Lung (tissue), 12 donors: ENCODE measurements around the gene CDC42BPB. TPM values are rescaled to one million over a fixed set of nuclear protein-coding genes. Genes with fewer than 3 reads are reported as not detected.

ENCODE experiments used
- ATAC-seq: fragments of 200-7000 bp; cut with Tn5 transposase; one replicate; pipeline ENCODE4 v1.9.1; 2020; ENCODE audit warnings: moderate number of reproducible peaks; ENCODE audit not compliant: insufficient read depth, low FRiP score
- DNase-seq, 3 donors: peaks; one replicate each; pipeline ENCODE4 v3.0.0-alpha.2; 2013 to 2017
- H3K27ac ChIP-seq, 2 donors: one replicate each; pipeline ENCODE4 v1.5.1; 2013; ENCODE audit warnings: mild to moderate bottlenecking in 2 of 2, moderate library complexity in 2 of 2, control low read depth in 1 of 2, inconsistent platforms in 1 of 2, low read depth in 1 of 2, low read length in 1 of 2
- H3K27me3 ChIP-seq, 3 donors: one replicate each; pipeline ENCODE4 v1.5.1; 2013; ENCODE audit warnings: low read length in 2 of 3; ENCODE audit not compliant: control insufficient read depth in 3 of 3, insufficient read depth in 3 of 3
- H3K36me3 ChIP-seq, 4 donors: one replicate each; pipeline ENCODE4 v1.5.1; 2013; ENCODE audit warnings: low read length in 4 of 4, mild to moderate bottlenecking in 1 of 4, moderate library complexity in 1 of 4; ENCODE audit not compliant: control insufficient read depth in 4 of 4, insufficient read depth in 4 of 4
- H3K4me1 ChIP-seq, 5 donors: one replicate each; pipeline ENCODE4 v1.5.1; 2013; ENCODE audit warnings: low read length in 5 of 5, mild to moderate bottlenecking in 2 of 5, moderate library complexity in 1 of 5; ENCODE audit not compliant: control insufficient read depth in 5 of 5, insufficient read depth in 5 of 5
- H3K4me3 ChIP-seq: one replicate; pipeline ENCODE4 v1.5.1; 2013; ENCODE audit warnings: mild to moderate bottlenecking, control low read depth, moderate library complexity
- H3K9ac ChIP-seq, 2 donors: one replicate each; pipeline ENCODE4 v1.5.1; 2013; ENCODE audit warnings: low read length in 2 of 2, control low read depth in 1 of 2; ENCODE audit not compliant: insufficient read depth in 1 of 2
- H3K9me3 ChIP-seq, 4 donors: one replicate each; pipeline ENCODE4 v1.5.1; 2013; ENCODE audit warnings: low read length in 3 of 4, mild to moderate bottlenecking in 1 of 4, moderate library complexity in 1 of 4; ENCODE audit not compliant: control insufficient read depth in 4 of 4, insufficient read depth in 3 of 4
- CTCF ChIP-seq: IDR thresholded peaks from 2 replicates; pipeline ENCODE4 v1.5.1; 2012; ENCODE audit warnings: mild to moderate bottlenecking; ENCODE audit errors: control extremely low read depth, extremely low read depth
- WGBS, 2 donors: extraction: QIAGEN DNeasy Blood & Tissue Kit; methylation state at CpG; one replicate each; pipeline ENCODE4 v1.1.7; 2013; 5-methylcytosine and 5-hydroxymethylcytosine counted together
- polyA plus RNA-seq, 2 donors: library from polyadenylated mRNA; stranded (reverse); fragments of 200-250 nt; gene quantifications; one replicate each; pipeline ENCODE4 v1.2.1, GENCODE V29; 2013
- total RNA-seq, 2 donors: library from RNA; depleted of rRNA in 1 of 2; stranded (reverse); fragments of >200 nt in 1 of 2; gene quantifications; one replicate each; pipeline ENCODE4 v1.2.1, GENCODE V29; 2014 to 2021
- donor health status: control.
- donor health status: control.
- donor health status: Bipolar disorder and iron deficiency.
- donor health status: healthy.
- donor health status: DM: yes; HTN: yes; CAD: no.

Gene CDC42BPB
- total and polyA plus RNA-seq, 4 donors, result 39.3 to 97.9 (median 66.6) TPM

DNA sequence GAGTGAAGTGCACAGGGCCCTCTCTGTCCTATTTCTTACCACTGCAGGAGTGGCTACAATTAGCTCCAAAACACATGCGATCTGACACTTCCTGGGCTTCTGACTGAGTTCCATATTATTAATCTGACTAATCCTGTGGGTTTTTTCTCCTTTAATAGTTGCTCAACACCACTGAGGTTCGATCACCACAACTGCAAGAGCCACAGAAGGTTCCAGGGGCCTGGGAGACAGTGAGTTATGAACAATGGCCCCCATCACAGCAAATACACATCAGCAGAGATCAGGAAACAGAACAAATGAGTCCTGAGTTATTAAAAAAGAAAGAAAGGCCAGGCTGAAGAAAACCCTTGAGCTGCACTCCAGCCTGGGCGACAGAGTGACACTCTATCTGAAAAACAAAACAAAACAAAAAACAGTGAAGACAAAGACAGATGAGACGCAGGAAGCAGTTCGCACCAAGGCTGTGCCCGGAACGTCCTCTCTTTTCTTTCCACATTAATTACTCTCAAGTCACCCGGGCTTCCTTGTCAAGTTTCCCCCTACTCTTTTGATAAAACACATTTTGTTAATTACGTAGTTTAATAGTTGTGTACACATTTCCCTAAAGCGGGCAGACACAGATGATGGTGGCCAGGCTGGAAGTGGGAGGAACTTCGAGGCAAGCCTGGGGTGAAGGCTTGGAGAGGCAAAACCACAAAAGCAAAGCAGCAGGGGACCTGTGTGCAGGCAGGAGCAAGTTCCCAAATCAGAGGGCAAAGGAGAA is 42.7 kb downstream of the CDC42BPB start:
- ATAC-seq, result no peak
- no peak overlapping the region for H3K27ac ChIP-seq
- peak in 2 of 3 donors; percentile 16 to 19 for DNase-seq
- no peak overlapping the region for H3K9ac ChIP-seq
- 23 to 39% methylated on average over 11 of the region's 11 CpGs for WGBS, 2 donors
- H3K4me1 ChIP-seq, result peaks cover 0 to 14% (median 11%) of the 10 kb centered on the region in 5 donors
- TF ChIP-seq CTCF, result no peak
- no peaks in the 10 kb centered on the region for H3K9me3 ChIP-seq
- peaks cover 0 to 6% (median 2%) of the 10 kb centered on the region in 4 donors for H3K36me3 ChIP-seq
- H3K27me3 ChIP-seq, result no peaks in the 10 kb centered on the region
- no peak overlapping the region for H3K4me3 ChIP-seq

- ATAC-seq, result no peak
- Histone ChIP-seq H3K27me3 (no peaks in the 10 kb centered on the region), H3K4me3 (no peak overlapping the region), H3K9ac (no peak overlapping the region), H3K9me3 (no peaks in the 10 kb centered on the region), H3K4me1 (peaks cover 0 to 10% (median 6%) of the 10 kb centered on the region in 5 donors), H3K36me3 (peaks cover 0 to 13% (median 2%) of the 10 kb centered on the region in 4 donors), H3K27ac (no peak overlapping the region)
- TF ChIP-seq CTCF, result no peak
- no peak for DNase-seq
- 97 to 98% methylated on average over 12 of the region's 12 CpGs for WGBS, 2 donors
These were observed 44.3 kb downstream of the CDC42BPB start for GRCh38 chr14:103013028-103013427.

GRCh38 chr14:103009559-103009958 is 47.8 kb downstream of the CDC42BPB start:
- H3K9ac ChIP-seq, result no peak overlapping the region
- no peak overlapping the region for H3K4me3 ChIP-seq
- H3K36me3 ChIP-seq, result peaks cover 0 to 27% (median 4%) of the 10 kb centered on the region in 4 donors
- 89% methylated on average over 2 of the region's 2 CpGs for WGBS, 2 donors
- DNase-seq, result no peak
- peaks cover 0 to 11% (median 5%) of the 10 kb centered on the region in 5 donors for H3K4me1 ChIP-seq
- no peak for ATAC-seq
- H3K27me3 ChIP-seq, result no peaks in the 10 kb centered on the region
- no peak for TF ChIP-seq CTCF
- no peaks in the 10 kb centered on the region for H3K9me3 ChIP-seq
- no peak overlapping the region for H3K27ac ChIP-seq
